GM12801 (cell line): ENCODE data around the gene DNAJB1.

Experiments
- CTCF ChIP-seq: IDR thresholded peaks from one replicate; pipeline ENCODE4 v1.5.1; 2011; ENCODE audit warnings: control low read depth; ENCODE audit not compliant: insufficient read length; ENCODE audit errors: extremely low read depth

DNAJB1 gene

GRCh38 chr19:14487370-14488125 is 30.6 kb downstream of the DNAJB1 start:
- no peak for TF ChIP-seq CTCF

GRCh38 chr19:14482172-14482941 is 35.8 kb downstream of the DNAJB1 start:
- TF ChIP-seq CTCF = no peak

GRCh38 chr19:14480700-14481079 is 37.5 kb downstream of the DNAJB1 start:
- no peak for TF ChIP-seq CTCF

GRCh38 chr19:14479975-14480699 is 38.1 kb downstream of the DNAJB1 start:
- TF ChIP-seq CTCF = no peak

GRCh38 chr19:14479309-14479974 is 38.8 kb downstream of the DNAJB1 start:
- TF ChIP-seq CTCF = no peak

GRCh38 chr19:14478113-14478545 is 40.1 kb downstream of the DNAJB1 start:
- no peak for TF ChIP-seq CTCF
